ENCODE measurements around the gene TACC2.

The TACC2 gene

GRCh38 chr10:121988361-121989324 lies at the start of gene TACC2:
TACC2 (plus strand) TSS chr10:121989163; CDS start chr10:122021982, 32,819 bp downstream.
- no peak for TF ChIP-seq CTCF (IDR thresholded peaks at IDR 0.05; ENCODE audit: control insufficient read depth, extremely low read depth, insufficient read depth)
- DNase-seq (ENCODE audit: low read depth): no peak
- H3K4me3 ChIP-seq (ENCODE audit: low read depth, low read length): no peak within 1 kb of the TSS

- no peak for TF ChIP-seq CTCF (IDR thresholded peaks at IDR 0.05; ENCODE audit: control insufficient read depth, extremely low read depth, insufficient read depth)
- H3K4me3 ChIP-seq (ENCODE audit: low read depth, low read length): no peak overlapping the region
- no peak for DNase-seq (ENCODE audit: low read depth)
Observed at GRCh38 chr10:121941532-121941931, 47.4 kb upstream of the TACC2 start.

GRCh38 chr10:121942749-121943416 lies 46.1 kb upstream of the TACC2 start:
- DNase-seq (ENCODE audit: low read depth): peak; percentile 71
- no peak for TF ChIP-seq CTCF (IDR thresholded peaks at IDR 0.05; ENCODE audit: control insufficient read depth, extremely low read depth, insufficient read depth)
- no peak overlapping the region for H3K4me3 ChIP-seq (ENCODE audit: low read depth, low read length)

- no peak for TF ChIP-seq CTCF (IDR thresholded peaks at IDR 0.05; ENCODE audit: control insufficient read depth, extremely low read depth, insufficient read depth)
- no peak overlapping the region for H3K4me3 ChIP-seq (ENCODE audit: low read depth, low read length)
- DNase-seq (ENCODE audit: low read depth): no peak
Observed at GRCh38 chr10:121947343-121948330, 41.3 kb upstream of the TACC2 start.

GRCh38 chr10:121949049-121949448 lies 39.9 kb upstream of the TACC2 start:
- H3K4me3 ChIP-seq (ENCODE audit: low read depth, low read length): no peak overlapping the region
- DNase-seq (ENCODE audit: low read depth): no peak
- no peak for TF ChIP-seq CTCF (IDR thresholded peaks at IDR 0.05; ENCODE audit: control insufficient read depth, extremely low read depth, insufficient read depth)

GRCh38 chr10:121949451-121949850 lies 39.5 kb upstream of the TACC2 start:
- no peak for DNase-seq (ENCODE audit: low read depth)
- no peak overlapping the region for H3K4me3 ChIP-seq (ENCODE audit: low read depth, low read length)
- TF ChIP-seq CTCF (IDR thresholded peaks at IDR 0.05; ENCODE audit: control insufficient read depth, extremely low read depth, insufficient read depth): no peak

Measured in LNCaP clone FGC (cell line).